ENCODE data around the gene OGFOD2.

OGFOD2 gene

DNA sequence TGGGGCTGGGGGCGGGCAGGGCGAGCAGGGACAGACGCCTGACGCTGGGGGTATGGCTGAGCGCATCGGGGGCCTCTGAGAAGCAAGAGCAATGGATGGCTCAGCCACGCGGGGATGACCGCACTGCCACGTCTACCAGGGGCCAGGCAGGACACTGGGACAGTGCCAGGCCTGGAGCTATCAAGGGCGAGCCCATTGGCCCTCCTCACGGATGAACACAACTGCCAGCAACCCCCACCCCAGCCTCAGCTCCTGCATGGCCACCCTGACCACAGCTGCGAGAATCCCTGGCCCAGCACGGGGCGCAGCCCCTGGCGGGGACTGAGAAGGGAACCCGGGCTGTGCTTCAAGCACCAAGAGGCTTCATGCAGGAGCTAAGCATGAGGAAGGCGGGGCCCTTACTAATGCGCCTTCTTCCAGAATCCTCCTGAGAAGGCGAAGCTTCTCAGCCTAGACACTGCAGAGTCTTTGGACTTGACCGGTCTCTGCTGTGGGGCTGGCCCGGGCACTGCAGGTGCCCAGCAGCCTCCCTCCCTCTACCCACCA, 14.9 kb downstream of the OGFOD2 start:
- TF ChIP-seq, protein P1, sequence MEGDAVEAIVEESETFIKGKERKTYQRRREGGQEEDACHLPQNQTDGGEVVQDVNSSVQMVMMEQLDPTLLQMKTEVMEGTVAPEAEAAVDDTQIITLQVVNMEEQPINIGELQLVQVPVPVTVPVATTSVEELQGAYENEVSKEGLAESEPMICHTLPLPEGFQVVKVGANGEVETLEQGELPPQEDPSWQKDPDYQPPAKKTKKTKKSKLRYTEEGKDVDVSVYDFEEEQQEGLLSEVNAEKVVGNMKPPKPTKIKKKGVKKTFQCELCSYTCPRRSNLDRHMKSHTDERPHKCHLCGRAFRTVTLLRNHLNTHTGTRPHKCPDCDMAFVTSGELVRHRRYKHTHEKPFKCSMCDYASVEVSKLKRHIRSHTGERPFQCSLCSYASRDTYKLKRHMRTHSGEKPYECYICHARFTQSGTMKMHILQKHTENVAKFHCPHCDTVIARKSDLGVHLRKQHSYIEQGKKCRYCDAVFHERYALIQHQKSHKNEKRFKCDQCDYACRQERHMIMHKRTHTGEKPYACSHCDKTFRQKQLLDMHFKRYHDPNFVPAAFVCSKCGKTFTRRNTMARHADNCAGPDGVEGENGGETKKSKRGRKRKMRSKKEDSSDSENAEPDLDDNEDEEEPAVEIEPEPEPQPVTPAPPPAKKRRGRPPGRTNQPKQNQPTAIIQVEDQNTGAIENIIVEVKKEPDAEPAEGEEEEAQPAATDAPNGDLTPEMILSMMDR (IDR thresholded peaks at IDR 0.05; ENCODE audit: low read depth, low read length): no peak
- no peak overlapping the region for H3K4me3 ChIP-seq (ENCODE audit: low read depth, low read length)

DNA sequence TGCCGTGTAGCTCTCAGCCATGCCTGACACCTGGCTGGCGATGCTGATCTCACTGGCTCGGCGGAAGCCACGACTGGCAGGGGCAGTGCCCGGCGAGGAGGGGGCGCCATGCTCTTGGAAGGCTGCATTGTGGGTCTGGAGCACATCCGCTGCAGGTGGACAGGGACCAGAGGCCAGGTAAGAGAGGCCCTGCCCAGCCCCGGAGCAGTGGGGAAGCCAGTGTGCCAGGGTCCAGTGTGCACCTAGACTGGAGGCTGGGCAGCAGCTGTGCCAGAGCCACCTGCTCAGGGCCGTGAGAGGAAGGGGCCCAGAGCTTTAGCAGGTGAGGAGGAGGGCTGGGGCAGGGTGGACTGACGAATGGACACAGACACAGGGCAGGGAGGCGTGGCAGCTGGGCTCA, 15.5 kb downstream of the OGFOD2 start:
- TF ChIP-seq, protein P1 (IDR thresholded peaks at IDR 0.05; ENCODE audit: low read depth, low read length): no peak
- H3K4me3 ChIP-seq (ENCODE audit: low read depth, low read length): no peak overlapping the region

DNA sequence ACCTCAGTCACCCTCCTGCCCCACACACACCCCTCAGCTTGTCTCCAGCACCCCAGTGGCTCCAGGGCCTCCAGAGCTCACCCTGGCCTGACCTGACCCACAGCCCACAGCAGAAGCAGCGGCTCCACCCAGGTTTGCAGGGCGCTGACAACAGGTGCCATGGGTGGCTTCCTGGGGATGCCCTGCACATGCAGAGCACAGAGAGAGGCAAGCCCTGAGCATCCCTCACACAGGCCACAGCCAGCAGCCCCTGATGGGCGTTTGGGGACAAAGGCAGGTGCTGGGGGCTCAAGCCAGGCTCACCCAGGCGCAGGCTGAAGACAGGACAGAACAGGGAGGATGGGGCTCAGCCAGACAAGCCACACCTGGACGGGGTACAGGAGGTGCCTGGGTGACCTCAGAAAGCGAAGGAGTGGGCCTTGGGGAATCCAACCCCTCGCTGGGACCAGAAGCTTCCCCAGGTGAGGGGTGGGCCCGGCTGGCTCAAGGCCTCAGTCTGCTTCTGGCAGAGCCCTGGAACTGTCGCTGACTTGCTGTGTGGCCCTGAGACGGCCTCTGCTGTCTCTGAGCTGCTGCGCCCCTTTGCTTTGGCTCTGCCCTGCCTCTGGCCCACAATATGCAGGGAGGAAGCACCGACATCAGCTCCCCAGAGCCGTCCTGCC, 16.0 kb downstream of the OGFOD2 start:
- TF ChIP-seq, protein P1 (IDR thresholded peaks at IDR 0.05; ENCODE audit: low read depth, low read length): no peak
- no peak overlapping the region for H3K4me3 ChIP-seq (ENCODE audit: low read depth, low read length)

DNA sequence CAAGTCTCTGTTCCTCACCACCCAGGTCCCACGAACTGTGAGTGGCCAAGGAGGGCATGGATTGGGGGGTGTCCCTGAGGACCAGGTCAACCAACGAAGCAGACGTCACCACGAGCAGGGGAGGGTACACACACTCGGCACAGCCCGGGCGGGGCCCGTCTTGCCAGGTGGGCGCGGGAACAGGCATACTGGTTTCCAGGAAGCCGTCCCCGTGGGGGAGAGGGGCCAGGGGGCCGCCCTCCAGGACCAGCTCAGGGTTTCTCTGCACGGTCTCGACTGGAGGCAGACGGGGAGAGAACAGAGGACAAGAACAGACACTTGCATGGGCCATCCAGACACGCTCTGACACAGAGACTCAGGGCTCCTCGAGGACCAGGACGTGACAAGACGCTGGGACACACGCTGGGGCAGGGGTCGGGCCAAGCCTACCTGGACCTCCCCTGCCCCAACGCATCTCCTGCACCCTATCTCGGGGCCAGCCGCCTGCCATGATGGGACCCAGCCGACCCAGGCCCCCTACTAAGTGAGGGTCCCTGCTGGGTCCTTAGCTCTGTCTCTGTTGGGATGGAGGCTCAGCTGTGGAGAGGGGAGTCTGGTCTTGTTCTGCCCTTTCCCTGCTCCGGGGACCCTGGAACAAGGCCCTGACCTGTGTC, 16.7 kb downstream of the OGFOD2 start:
- TF ChIP-seq, protein P1 (IDR thresholded peaks at IDR 0.05; ENCODE audit: low read depth, low read length): no peak
- H3K4me3 ChIP-seq (ENCODE audit: low read depth, low read length): no peak overlapping the region

DNA sequence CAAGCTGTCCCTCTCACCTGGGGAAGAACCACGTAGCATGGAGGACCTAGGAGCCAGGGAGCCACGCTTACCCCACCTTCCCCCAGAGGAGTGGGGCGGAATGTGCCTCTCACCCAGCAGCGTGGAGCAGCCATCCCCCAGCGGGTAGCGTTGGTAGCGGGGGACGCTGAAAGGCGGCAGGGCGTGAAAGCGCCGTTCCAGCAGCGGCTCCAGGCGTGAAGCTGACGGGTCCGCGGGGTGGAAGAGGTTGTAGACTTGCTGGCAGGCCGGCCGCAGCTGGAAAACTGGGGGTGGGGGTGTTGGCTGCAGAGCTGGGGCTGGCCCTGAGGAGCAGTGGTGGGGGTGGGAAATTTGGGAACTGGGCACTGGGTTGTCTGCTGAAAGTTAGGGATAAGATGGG, 17.3 kb downstream of the OGFOD2 start:
- TF ChIP-seq, protein P1 (IDR thresholded peaks at IDR 0.05; ENCODE audit: low read depth, low read length): no peak

DNA sequence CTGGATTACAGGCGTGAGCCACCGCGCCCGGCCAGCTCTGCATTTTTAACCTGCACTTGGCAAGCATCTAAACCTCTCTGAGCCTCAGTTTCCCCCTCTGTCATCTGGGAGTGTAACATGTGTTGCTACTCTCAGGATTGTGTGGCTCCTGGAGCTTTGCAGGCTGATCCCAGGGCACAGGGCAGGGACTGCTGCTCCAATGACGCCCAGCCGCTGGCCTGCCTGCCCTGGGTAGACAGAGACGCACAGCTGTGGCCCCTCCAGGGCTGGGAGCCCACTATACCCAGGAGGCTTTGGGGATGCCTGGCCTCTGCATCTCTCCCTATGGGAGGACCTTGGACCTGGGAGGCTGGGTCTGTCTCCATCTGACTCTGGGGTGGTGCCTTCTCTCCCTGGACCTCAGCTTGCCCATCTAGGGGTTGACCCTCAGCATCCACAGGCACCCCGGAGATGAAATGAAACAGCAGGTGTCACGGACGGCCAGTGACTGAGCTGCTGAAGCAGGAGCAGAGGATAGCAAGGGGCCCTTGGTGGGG, 19.2 kb downstream of the OGFOD2 start:
- TF ChIP-seq, protein P1 (IDR thresholded peaks at IDR 0.05; ENCODE audit: low read depth, low read length): no peak

More for the DNA sequence above, 17.3 kb downstream of the OGFOD2 start:
- H3K4me3 ChIP-seq (ENCODE audit: low read depth, low read length): no peak overlapping the region

More for the DNA sequence above, 19.2 kb downstream of the OGFOD2 start:
- no peak overlapping the region for H3K4me3 ChIP-seq (ENCODE audit: low read depth, low read length)
